Right ventricle myocardium inferior (tissue), 1 donor: ENCODE measurements around the gene MT3. TPM values are rescaled to one million over a fixed set of nuclear protein-coding genes. Genes with fewer than 3 reads are reported as not detected.
"Not testable (repeated sequence)": the region's sequence is repeated elsewhere in the genome, so short reads cannot be mapped to it uniquely, and the experiment has no call there.

ENCODE experiments used
- ATAC-seq: fragments of 200-7000 bp; cut with Tn5 transposase; one replicate; pipeline ENCODE4 v1.9.1; 2020; ENCODE audit warnings: mild to moderate bottlenecking, moderate library complexity
- DNase-seq: peaks from one replicate; pipeline ENCODE4 v3.0.0; 2021; ENCODE audit errors: missing footprints
- intact Hi-C: fragments of 100-400 bp; cut with DNase I; formaldehyde crosslinking; loops from one replicate; pipeline ENCODE4 v1.11.0; 2022
- total RNA-seq: library from RNA; stranded (reverse); fragmentation: NEBNext Ultra II Directional; extraction: Animal tissue kit (Norgen Biotek cat#: 25700); gene quantifications from one replicate; pipeline ENCODE4 v1.2.1, GENCODE V29; 2021
- donor health status: DM: no; HTN: yes; CAD: no; lungs with severe emphysema.

Gene MT3
- total RNA-seq, 1 donor from 2014 or later: 5.9 TPM

GRCh38 chr16:56623184-56623583 is 33.9 kb downstream of the MT3 start:
- ATAC-seq, intact Hi-C loops, DNase-seq: not testable (repeated sequence)

- intact Hi-C loops: no loop called here
- ATAC-seq (no peak), DNase-seq (no peak)
Measured at GRCh38 chr16:56623637-56624036, 34.3 kb downstream of the MT3 start.

- DNase-seq (peak; percentile 91), ATAC-seq (peak; percentile 96)
- intact Hi-C loops: loop anchor here (1.0 kb wide), 1 partner anchor 14 kb away; no protein-coding TSS in a partner anchor
Measured at GRCh38 chr16:56625140-56625942, 36.0 kb downstream of the MT3 start, which contains the start of gene MT1E. TSS of gene MT1E (plus strand) at chr16:56625781. CDS start at chr16:56625852, 71 bp downstream.

GRCh38 chr16:56625943-56626654 is 36.8 kb downstream of the MT3 start:
- ATAC-seq (peak; percentile 78), DNase-seq (peak; percentile 80)
- intact Hi-C loops: loop anchor here (1.0 kb wide), 2 partner anchors 15 to 18 kb away; partner anchors contain the start of gene MT2A

- intact Hi-C loops: loop anchor here (1.0 kb wide), 1 partner anchor 18 kb away; the partner anchor contains the start of gene MT2A
- ATAC-seq (no peak), DNase-seq (no peak)
Measured at GRCh38 chr16:56626685-56627084, 37.4 kb downstream of the MT3 start.

GRCh38 chr16:56628486-56629350 is 39.4 kb downstream of the MT3 start:
- intact Hi-C loops: no loop called here
- ATAC-seq (no peak), DNase-seq (no peak)

GRCh38 chr16:56629531-56629930 is 40.2 kb downstream of the MT3 start:
- no peak for DNase-seq
- no peak for ATAC-seq
- intact Hi-C loops: no loop called here

- no peak for DNase-seq
- no peak for ATAC-seq
- intact Hi-C loops: no loop called here
Measured at GRCh38 chr16:56630134-56630533, 40.8 kb downstream of the MT3 start.

- intact Hi-C loops: no loop called here
- DNase-seq (peak; percentile 34), ATAC-seq (no peak)
Measured at GRCh38 chr16:56631197-56631596, 41.9 kb downstream of the MT3 start.

GRCh38 chr16:56631832-56632155 is 42.5 kb downstream of the MT3 start:
- intact Hi-C loops: loop anchor here (2.0 kb wide), 1 partner anchor 25 kb away; no protein-coding TSS in a partner anchor
- DNase-seq (no peak), ATAC-seq (no peak)

- ATAC-seq (peak; percentile 90), DNase-seq (peak; percentile 86)
- intact Hi-C loops: loop anchor here (2.0 kb wide), 1 partner anchor 26 kb away; no protein-coding TSS in a partner anchor
Measured at GRCh38 chr16:56632156-56632847, 43.0 kb downstream of the MT3 start, which contains the start of gene MT1M. TSS of gene MT1M (plus strand) at chr16:56632659. CDS start at chr16:56632732, 73 bp downstream.

- DNase-seq (peak; percentile 45), ATAC-seq (no peak)
- intact Hi-C loops: loop anchor here (2.0 kb wide), 1 partner anchor 26 kb away; no protein-coding TSS in a partner anchor
Measured at GRCh38 chr16:56632848-56633365, 43.6 kb downstream of the MT3 start.

GRCh38 chr16:56633535-56633934 is 44.2 kb downstream of the MT3 start:
- intact Hi-C loops: loop anchor here (2.0 kb wide), 1 partner anchor 27 kb away; no protein-coding TSS in a partner anchor
- DNase-seq (peak; percentile 45), ATAC-seq (no peak)

GRCh38 chr16:56634715-56635440 is 45.5 kb downstream of the MT3 start:
- DNase-seq (peak; percentile 33), ATAC-seq (no peak)
- intact Hi-C loops: loop anchor here (5.0 kb wide), 1 partner anchor 47 kb away; the partner anchor contains the start of gene MT1X

- ATAC-seq (no peak), DNase-seq (peak; percentile 44)
- intact Hi-C loops: loop anchor here (5.0 kb wide), 1 partner anchor 47 kb away; the partner anchor contains the start of gene MT1X
Measured at GRCh38 chr16:56635441-56635967, 46.2 kb downstream of the MT3 start.

GRCh38 chr16:56636616-56637413 is 47.5 kb downstream of the MT3 start:
- intact Hi-C loops: loop anchor here (5.0 kb wide), 1 partner anchor 45 kb away; the partner anchor contains the start of gene MT1X
- peak; percentile 4 for DNase-seq
- ATAC-seq: no peak
